CD4-positive, CD25-positive, alpha-beta regulatory T cell (primary cell): ENCODE measurements around the gene SLC38A2. TPM values are rescaled to one million over a fixed set of nuclear protein-coding genes. Genes with fewer than 3 reads are reported as not detected.
A peak's percentile ranks its signal among the peaks of the same experiment; 100 is the strongest.

Experiments used
- ATAC-seq, 2 donors: fragments of 150-1000 bp; cut with Tn5 transposase; one replicate each; pipeline ENCODE4 v1.10.0; 2021; ENCODE audit warnings: low read depth in 2 of 2, moderate number of reproducible peaks in 2 of 2, moderate library complexity in 1 of 2
- DNase-seq, 3 donors: peaks; one replicate each; pipeline versions ENCODE4 v3.0.0 to v3.0.0-alpha.2; 2012 to 2022; ENCODE audit warnings: mixed read lengths in 1 of 3
- H3K27ac ChIP-seq: one replicate; pipeline ENCODE4 v1.7.0; 2013; ENCODE audit warnings: mild to moderate bottlenecking, low read length; ENCODE audit not compliant: insufficient read depth, poor library complexity, severe bottlenecking
- H3K27me3 ChIP-seq: one replicate; pipeline ENCODE4 v1.7.0; 2013; ENCODE audit warnings: low read length; ENCODE audit not compliant: control insufficient read depth, insufficient read depth
- H3K36me3 ChIP-seq: one replicate; pipeline ENCODE4 v1.7.0; 2013; ENCODE audit warnings: mild to moderate bottlenecking, low read length, moderate library complexity; ENCODE audit not compliant: control insufficient read depth, insufficient read depth
- H3K4me1 ChIP-seq: 2 replicates; pipeline ENCODE4 v1.7.0; 2013; ENCODE audit warnings: mild to moderate bottlenecking, low read length; ENCODE audit not compliant: insufficient read depth, control insufficient read depth, poor library complexity, severe bottlenecking
- H3K4me3 ChIP-seq: one replicate; pipeline ENCODE4 v1.7.0; 2013; ENCODE audit warnings: low read depth, mild to moderate bottlenecking, low read length, moderate library complexity
- H3K9me3 ChIP-seq, 2 experiments: 1 replicate in 1 of 2; 2 replicates in 1 of 2; pipeline ENCODE4 v1.7.0; 2013; ENCODE audit warnings: low read length in 2 of 2, mild to moderate bottlenecking in 1 of 2, moderate library complexity in 1 of 2; ENCODE audit not compliant: control insufficient read depth in 2 of 2
- H3K27ac Mint-ChIP-seq, 3 donors: one replicate each; pipeline ENCODE4 v1.8.0; 2020 to 2022; ENCODE audit warnings: mild to moderate bottlenecking in 3 of 3, mixed read lengths in 3 of 3, moderate library complexity in 2 of 3
- H3K27me3 Mint-ChIP-seq: one replicate; pipeline ENCODE4 v1.8.0; 2022; ENCODE audit warnings: mild to moderate bottlenecking, mixed read lengths
- H3K36me3 Mint-ChIP-seq: one replicate; pipeline ENCODE4 v1.8.0; 2020; ENCODE audit warnings: mixed read lengths
- H3K4me1 Mint-ChIP-seq, 4 donors: one replicate each; pipeline ENCODE4 v1.8.0; 2020 to 2022; ENCODE audit warnings: mixed read lengths in 4 of 4, mild to moderate bottlenecking in 1 of 4
- H3K4me3 Mint-ChIP-seq, 4 donors: one replicate each; pipeline ENCODE4 v1.8.0; 2020 to 2022; ENCODE audit warnings: mild to moderate bottlenecking in 4 of 4, mixed read lengths in 4 of 4, moderate library complexity in 3 of 4
- H3K9me3 Mint-ChIP-seq, 7 donors: one replicate each; pipeline ENCODE4 v1.8.0; 2020 to 2022; ENCODE audit warnings: mixed read lengths in 7 of 7, mild to moderate bottlenecking in 3 of 7, moderate library complexity in 2 of 7
- polyA plus RNA-seq, 4 donors: library from polyadenylated mRNA; unstranded; fragments of 300-500 nt; fragmentation: Illumina TruSeq; gene quantifications; one replicate each; pipeline ENCODE4 v1.2.3, GENCODE V29; 2021
- total RNA-seq: library from RNA; stranded (reverse); gene quantifications from one replicate; pipeline ENCODE4 v1.2.3, GENCODE V29; 2022

Gene SLC38A2
- total and polyA plus RNA-seq, 5 donors from 2014 or later: 53.0 to 186 (median 90.1) TPM

DNA sequence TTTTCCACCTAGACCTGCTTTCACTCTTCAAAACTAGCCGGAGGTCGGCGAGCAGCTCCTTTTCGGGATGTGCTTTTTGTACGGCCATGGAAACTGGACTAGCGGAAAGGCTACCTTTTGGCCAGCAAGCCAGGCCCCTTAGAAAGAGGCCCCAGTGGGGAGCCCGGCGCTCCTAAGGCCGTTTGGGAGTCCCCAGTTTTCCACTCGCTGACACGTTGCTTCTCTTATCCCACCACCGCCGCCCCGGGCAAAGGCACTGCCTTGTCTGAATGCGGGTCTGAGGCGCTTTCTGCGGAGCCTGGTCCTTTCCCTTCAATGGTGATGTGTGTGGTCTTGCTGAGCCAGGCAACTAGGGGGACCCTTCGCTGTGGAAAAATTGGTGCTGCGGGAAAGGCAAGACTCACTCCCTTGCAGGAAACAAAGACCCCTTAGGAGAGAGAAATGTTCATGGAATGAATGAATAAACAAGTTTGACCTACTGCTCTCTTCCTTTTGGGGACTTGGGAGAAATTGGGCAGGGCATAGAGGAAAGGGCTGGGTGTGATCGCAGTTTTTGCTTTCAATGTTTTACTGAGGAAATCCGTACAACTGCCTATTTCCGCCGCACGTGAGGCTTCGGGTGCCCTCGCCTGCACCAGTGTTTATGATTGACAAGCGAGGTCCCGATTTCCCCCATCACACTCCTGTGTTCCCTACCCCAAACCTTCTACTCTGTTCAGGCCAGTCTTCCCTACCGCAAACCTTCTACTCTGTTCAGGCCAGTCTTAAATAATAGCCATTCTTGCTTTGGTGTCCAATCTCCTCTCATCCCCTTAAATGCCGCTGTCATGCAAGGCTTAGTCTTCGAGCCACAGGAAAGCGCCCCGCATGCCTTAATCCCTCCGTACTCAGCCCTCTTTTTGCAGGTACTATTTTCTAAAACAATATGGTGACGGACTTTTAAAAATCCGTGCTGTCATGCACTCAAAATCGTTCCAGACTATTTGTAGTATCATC, 1.0 kb upstream of the SLC38A2 start:
- DNase-seq: peak; percentile 29 to 74 (median 41)
- peaks cover 43% of the 10 kb centered on the region for H3K4me1 ChIP-seq
- H3K27ac ChIP-seq: peak overlapping the region; percentile 91
- H3K36me3 ChIP-seq: peaks cover 24% of the 10 kb centered on the region
- Mint-ChIP-seq H3K9me3 (peaks cover 0 to 2% (median 0%) of the 10 kb centered on the region in 7 donors), H3K27me3 (peaks cover 17% of the 10 kb centered on the region), H3K27ac (peak overlapping the region; percentile 79 to 97 (median 90)), H3K4me3 (peak overlapping the region; percentile 94 to 100 (median 98)), H3K4me1 (peaks cover 19 to 55% (median 43%) of the 10 kb centered on the region in 4 donors), H3K36me3 (peaks cover 14% of the 10 kb centered on the region)
- H3K4me3 ChIP-seq: peak overlapping the region; percentile 96
- H3K9me3 ChIP-seq: no peaks in the 10 kb centered on the region
- no peak for ATAC-seq
- H3K27me3 ChIP-seq: no peaks in the 10 kb centered on the region

DNA sequence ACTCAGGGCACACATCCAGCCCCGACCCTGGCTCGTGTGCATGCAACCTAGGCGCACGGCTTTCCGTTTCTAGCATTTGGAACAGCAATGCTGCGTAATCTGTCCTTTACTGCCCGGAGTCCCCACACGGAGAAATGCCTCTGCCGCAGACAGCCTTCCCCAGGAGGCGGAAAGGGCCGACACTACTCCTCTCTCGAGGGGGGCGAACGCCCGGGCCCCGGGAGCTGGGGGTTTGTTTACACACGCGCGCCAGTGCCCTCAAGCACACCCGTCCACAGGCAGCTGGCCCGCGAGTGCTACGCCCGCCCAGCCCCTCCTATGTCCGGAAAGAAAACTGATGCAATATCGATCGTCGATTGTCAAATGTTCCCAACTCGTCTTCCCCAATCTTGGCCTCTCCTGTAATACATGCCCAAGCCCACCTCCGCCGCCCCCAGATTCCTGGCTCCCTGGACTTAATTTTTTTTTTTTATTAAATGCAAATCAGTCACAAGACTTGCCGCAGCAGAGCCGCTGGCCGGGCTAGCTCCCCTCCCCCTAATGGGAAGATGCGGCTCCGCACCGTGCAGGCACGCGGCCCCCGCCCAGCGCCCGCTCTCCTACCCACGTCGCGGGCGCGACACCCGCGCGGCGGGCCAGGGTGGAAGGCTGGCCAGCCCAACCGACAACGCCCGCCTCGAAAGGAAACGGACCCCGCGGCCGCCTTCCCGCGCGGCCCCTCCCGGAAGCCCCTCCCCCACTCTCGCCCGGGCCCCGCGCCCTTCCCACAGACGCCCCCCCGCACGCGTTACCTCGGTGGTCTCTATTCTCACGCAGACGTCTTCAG, 642 bp downstream of the SLC38A2 start:
- H3K4me1 Mint-ChIP-seq: peaks cover 17 to 72% (median 57%) of the 10 kb centered on the region in 4 donors
- DNase-seq (peak in 2 of 3 donors; percentile 39 to 66), ATAC-seq (peak; percentile 6 to 12)
- Histone ChIP-seq H3K27ac (peak overlapping the region; percentile 91), H3K9me3 (no peaks in the 10 kb centered on the region), H3K27me3 (no peaks in the 10 kb centered on the region), H3K36me3 (peaks cover 40% of the 10 kb centered on the region), H3K4me1 (peaks cover 60% of the 10 kb centered on the region), H3K4me3 (peak overlapping the region; percentile 87)
- peaks cover 26% of the 10 kb centered on the region for H3K36me3 Mint-ChIP-seq
- H3K27me3 Mint-ChIP-seq: peaks cover 13% of the 10 kb centered on the region
- peak overlapping the region; percentile 90 to 99 (median 97) for H3K27ac Mint-ChIP-seq
- peaks cover 0 to 2% (median 0%) of the 10 kb centered on the region in 7 donors for H3K9me3 Mint-ChIP-seq
- H3K4me3 Mint-ChIP-seq: peak overlapping the region; percentile 94 to 100 (median 98)

DNA sequence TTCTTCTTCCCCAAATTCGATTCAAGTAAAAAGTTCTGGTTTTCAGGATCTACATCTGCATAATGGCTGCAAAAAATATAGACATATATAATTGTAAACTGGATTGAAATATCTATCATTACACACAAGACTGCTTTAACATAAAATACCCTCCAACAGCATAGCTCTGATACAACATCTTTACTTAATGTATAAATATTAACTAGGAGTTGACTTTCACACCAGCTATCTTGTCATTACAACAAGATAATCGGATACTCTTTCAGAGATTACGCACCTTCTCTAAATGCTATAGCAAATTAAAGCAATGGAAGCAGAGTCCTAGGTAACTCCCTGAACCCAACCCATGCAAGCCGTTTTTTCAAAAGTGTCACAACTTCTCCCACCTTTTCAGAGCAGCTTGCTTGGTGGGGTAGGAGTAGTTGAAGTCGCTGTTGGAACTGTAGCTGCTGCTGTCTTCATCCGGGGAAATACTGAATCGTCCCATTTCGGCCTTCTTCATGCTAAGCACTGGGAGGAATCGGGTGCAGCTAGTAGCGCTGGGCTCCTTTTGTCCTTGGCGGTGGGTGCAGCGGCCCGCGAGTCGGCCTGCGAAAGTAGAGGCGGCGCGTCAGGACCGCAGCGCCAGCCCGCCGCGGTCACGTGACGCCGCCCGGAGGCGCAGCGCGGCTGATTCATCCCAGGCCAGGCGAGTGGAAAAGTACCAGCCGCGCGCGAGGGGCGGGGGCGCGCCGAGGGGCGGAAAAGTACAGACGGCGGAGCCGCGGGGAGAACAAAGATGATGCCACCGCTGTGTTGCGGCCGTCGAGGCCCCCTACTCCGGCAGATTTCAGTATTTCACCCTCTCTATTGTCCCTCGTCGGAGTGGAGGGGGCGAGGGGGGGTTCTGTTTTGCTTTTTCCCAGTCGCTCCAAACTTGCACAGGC, 1.5 kb downstream of the SLC38A2 start:
- H3K4me1 ChIP-seq: peaks cover 62% of the 10 kb centered on the region
- no peaks in the 10 kb centered on the region for H3K27me3 ChIP-seq
- H3K4me3 ChIP-seq: peak overlapping the region; percentile 99
- H3K4me1 Mint-ChIP-seq: peaks cover 21 to 78% (median 61%) of the 10 kb centered on the region in 4 donors
- DNase-seq (peak; percentile 85 to 93 (median 92)), ATAC-seq (peak; percentile 47 to 50)
- peak overlapping the region; percentile 91 for H3K27ac ChIP-seq
- peaks cover 13% of the 10 kb centered on the region for H3K27me3 Mint-ChIP-seq
- H3K9me3 Mint-ChIP-seq: peaks cover 0 to 2% (median 0%) of the 10 kb centered on the region in 7 donors
- no peaks in the 10 kb centered on the region for H3K9me3 ChIP-seq
- peaks cover 29% of the 10 kb centered on the region for H3K36me3 Mint-ChIP-seq
- H3K4me3 Mint-ChIP-seq: peak overlapping the region; percentile 94 to 100 (median 98)
- peaks cover 49% of the 10 kb centered on the region for H3K36me3 ChIP-seq
- peak overlapping the region; percentile 90 to 99 (median 97) for H3K27ac Mint-ChIP-seq

DNA sequence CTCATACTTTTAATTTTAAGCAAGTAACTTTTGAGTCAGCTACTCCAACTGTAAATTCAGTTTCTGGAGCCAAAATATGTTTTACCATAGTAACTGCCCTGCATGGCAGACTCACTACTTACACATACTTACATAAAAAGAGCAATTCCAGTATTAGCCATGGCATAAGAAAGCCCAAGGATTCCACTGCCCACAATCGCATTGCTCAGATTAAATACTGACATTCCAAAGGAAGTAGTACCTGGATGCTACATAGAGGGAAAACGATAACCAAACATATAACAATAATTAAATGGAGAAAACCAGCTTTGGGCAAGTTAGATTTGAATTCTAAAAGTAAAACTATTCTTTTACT, 2.2 kb downstream of the SLC38A2 start:
- Mint-ChIP-seq H3K27ac (peak overlapping the region in 2 of 3 donors; percentile 90 to 97), H3K4me1 (peaks cover 21 to 84% (median 65%) of the 10 kb centered on the region in 4 donors), H3K36me3 (peaks cover 35% of the 10 kb centered on the region), H3K9me3 (peaks cover 0 to 2% (median 0%) of the 10 kb centered on the region in 7 donors), H3K27me3 (peaks cover 13% of the 10 kb centered on the region), H3K4me3 (peak overlapping the region; percentile 94 to 100 (median 98))
- Histone ChIP-seq H3K27me3 (no peaks in the 10 kb centered on the region), H3K36me3 (peaks cover 56% of the 10 kb centered on the region), H3K27ac (peak overlapping the region; percentile 91), H3K9me3 (no peaks in the 10 kb centered on the region), H3K4me1 (peaks cover 68% of the 10 kb centered on the region), H3K4me3 (peak overlapping the region; percentile 99)
- DNase-seq (no peak), ATAC-seq (no peak)

DNA sequence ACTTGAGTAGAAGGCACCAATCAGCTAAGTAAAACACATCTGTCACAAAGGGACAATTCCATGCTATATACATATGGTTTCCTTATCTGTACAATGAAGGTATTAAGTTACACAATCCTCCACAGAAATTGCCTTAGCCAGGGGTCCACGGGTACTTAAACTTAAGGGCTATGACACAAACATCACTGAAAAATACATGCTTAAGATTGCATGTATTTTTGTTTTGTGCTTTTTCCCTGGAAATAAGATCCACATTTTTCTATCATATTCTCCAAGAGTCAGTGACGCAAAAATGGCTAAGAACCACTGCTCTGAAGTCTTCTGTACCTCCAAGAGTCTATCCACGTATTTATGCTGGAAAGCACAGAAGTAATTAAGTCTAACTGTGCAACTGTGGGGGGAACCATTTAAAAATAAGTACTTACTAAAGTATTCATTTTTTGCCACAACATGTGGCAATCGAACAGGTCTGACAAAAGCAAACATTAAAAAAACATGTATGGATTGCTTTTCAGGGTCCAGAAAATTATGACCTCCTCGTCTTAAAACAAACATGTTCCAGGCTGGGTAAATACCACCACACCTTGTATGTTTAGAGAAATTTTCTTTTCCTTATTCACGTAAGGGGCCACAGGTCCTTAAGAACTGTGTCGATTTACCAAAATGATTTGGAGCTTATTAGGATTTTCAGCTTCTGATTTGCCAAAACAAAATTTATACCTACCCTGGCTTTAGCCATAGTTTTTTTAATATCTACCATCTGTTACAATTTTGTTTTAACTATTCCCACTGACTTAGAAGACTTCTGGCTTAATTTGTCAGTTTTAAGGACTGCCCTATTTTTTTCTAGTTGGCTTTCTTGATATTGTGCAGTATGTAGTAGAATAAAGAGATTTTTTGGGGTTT, 2.8 kb downstream of the SLC38A2 start:
- peaks cover 13% of the 10 kb centered on the region for H3K27me3 Mint-ChIP-seq
- Histone ChIP-seq H3K9me3 (no peaks in the 10 kb centered on the region), H3K27me3 (no peaks in the 10 kb centered on the region), H3K4me1 (peaks cover 67% of the 10 kb centered on the region), H3K27ac (peak overlapping the region; percentile 91), H3K36me3 (peaks cover 62% of the 10 kb centered on the region), H3K4me3 (peak overlapping the region; percentile 99)
- peak overlapping the region in 2 of 3 donors; percentile 90 to 97 for H3K27ac Mint-ChIP-seq
- DNase-seq (no peak), ATAC-seq (no peak)
- peak overlapping the region; percentile 94 to 100 (median 98) for H3K4me3 Mint-ChIP-seq
- peaks cover 0 to 2% (median 0%) of the 10 kb centered on the region in 7 donors for H3K9me3 Mint-ChIP-seq
- H3K36me3 Mint-ChIP-seq: peaks cover 41% of the 10 kb centered on the region
- peaks cover 21 to 87% (median 67%) of the 10 kb centered on the region in 4 donors for H3K4me1 Mint-ChIP-seq

DNA sequence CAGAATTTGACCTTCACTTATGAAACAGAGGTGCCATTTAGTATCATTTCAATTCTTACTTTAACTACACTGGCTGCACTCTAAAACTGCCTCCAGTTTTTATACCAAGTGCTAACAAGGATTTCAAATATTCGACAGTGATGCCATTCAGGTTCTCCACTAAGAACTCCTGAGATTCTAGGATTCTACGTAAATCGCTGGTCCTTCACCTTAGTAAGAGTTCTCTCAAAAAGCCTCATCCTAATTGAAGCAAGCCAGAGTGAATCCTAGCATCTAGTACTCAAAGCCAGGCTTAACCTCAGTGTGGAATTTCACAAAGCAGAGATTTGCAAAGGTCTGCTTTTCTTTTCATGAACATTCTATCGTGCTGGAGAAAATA, 3.5 kb downstream of the SLC38A2 start:
- Mint-ChIP-seq H3K4me1 (peaks cover 19 to 82% (median 65%) of the 10 kb centered on the region in 4 donors), H3K27me3 (peaks cover 13% of the 10 kb centered on the region), H3K36me3 (peaks cover 44% of the 10 kb centered on the region), H3K9me3 (peaks cover 0 to 2% (median 0%) of the 10 kb centered on the region in 7 donors), H3K4me3 (peak overlapping the region; percentile 94 to 100 (median 98)), H3K27ac (peak overlapping the region; percentile 32 to 97 (median 90))
- H3K4me3 ChIP-seq: peak overlapping the region; percentile 99
- peaks cover 69% of the 10 kb centered on the region for H3K36me3 ChIP-seq
- H3K9me3 ChIP-seq: no peaks in the 10 kb centered on the region
- H3K27ac ChIP-seq: peak overlapping the region; percentile 60
- H3K27me3 ChIP-seq: no peaks in the 10 kb centered on the region
- DNase-seq: no peak
- peaks cover 65% of the 10 kb centered on the region for H3K4me1 ChIP-seq
- ATAC-seq: no peak
